IPS DF 19.7 (cell line): ENCODE measurements around the gene BOLL.
"Not testable (repeated sequence)": the region's sequence is repeated elsewhere in the genome, so short reads cannot be mapped to it uniquely, and the experiment has no call there.

Experiments
- DNase-seq: peaks from one replicate; pipeline ENCODE4 v3.0.0-alpha.2; 2013; ENCODE audit warnings: low read depth, low spot score

BOLL gene

DNA sequence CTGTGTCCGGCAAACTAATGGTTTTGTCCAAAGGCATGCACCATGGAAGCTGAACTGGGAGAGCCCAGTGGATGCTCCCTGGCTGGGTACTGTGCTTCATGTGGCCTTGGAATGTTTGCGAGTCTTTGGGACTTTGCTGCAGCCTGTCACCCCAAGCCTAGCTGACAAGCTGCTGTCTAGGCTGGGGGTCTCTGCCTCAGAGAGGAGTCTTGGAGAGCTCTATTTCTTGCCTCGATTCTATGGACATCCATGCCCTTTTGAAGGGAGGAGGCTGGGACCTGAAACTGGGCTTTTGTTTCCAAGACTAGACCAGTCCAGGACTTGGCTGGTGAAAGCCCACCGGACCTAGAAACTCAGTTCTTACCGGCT, 78.3 kb downstream of the BOLL start:
- no peak for DNase-seq

DNA sequence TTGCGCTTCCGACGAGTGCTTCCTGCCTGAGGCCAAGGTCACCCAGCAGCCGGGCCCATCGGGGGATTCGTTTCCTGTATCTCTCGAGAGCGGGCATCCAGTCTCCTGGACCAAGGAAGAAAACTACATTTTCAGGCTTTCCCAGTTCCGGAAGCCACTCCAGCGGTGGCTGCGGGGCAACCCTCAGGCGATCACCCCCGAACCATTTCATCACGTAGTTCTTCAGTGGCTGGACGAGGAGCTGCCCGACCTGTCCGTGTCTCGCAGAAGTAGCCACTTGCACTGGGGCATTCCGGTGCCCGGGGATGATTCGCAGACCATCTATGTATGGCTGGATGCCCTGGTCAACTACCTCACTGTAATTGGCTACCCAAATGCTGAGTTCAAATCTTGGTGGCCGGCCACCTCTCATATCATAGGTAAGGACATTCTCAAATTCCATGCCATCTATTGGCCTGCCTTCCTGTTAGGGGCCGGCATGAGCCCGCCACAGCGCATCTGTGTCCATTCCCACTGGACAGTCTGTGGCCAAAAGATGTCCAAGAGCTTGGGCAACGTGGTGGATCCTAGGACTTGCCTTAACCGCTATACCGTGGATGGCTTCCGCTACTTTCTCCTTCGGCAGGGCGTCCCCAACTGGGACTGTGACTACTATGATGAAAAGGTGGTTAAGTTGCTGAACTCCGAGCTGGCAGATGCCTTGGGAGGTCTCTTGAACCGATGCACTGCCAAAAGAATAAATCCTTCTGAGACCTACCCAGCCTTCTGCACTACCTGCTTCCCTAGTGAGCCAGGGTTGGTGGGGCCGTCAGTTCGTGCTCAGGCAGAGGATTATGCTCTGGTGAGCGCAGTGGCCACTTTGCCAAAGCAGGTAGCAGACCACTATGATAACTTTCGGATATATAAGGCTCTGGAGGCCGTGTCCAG, 78.9 kb downstream of the BOLL start:
- DNase-seq, result no peak

DNA sequence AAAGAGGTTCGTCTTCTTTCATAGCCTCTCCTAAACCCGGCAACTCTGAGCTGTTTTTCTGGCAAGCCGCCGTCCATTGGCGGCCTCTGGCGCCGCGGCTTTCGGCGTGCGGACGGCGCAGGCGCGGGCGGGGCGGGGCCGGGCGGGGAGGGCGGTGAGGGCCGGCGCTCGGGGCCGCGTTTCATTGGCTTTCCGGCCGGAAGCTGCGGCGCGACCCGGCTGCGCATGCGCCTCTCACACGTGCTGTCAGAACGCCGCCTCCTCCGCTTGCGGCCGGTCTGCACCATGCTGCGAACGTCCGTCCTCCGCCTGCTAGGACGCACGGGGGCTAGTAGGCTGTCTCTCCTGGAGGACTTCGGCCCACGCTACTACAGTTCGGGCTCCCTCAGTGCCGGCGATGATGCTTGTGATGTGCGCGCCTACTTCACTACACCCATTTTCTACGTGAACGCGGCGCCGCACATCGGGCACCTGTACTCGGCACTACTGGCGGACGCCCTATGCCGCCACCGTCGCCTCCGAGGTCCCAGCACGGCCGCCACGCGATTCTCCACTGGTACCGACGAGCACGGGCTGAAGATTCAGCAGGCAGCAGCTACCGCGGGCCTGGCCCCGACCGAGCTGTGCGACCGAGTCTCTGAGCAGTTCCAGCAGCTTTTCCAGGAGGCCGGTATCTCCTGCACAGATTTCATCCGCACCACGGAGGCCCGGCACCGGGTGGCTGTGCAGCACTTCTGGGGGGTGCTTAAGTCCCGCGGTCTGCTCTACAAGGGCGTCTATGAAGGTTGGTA, 79.8 kb downstream of the BOLL start, which contains the start of gene MARS2:
MARS2 (plus strand) TSS at position 249 of the 791 bp plus-strand sequence; CDS start at position 286, 37 bp downstream.
- no peak for DNase-seq

DNA sequence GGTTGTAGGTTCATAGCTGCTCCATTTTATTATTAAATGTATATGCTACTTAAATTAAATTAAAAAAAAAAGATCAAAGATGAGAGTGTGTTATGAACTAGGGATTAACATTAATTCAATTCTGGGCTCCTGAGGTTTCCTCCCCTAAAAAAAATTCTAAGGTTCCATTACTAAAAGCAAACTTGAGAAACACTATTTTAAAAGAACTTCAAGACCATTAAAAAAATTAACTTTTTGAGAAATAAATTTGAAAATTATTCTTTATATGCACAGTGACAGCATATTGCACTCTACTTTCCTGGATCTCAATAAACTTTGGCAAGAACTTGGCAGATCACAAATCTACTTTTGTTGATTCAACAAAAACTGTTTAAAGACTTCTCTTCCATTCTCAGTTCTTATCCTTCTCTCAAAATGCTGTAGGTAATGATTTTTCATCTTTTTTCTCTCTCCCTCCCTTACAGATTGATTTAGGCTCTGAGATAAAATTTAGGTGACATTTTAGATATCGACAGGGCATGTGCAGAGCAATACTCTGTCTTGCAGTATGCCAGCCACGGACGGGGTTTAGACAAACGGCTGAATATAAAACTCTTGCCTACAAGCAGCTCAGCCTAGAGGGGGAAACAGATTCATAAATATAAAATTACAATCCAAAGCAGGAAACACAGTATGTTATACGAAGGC, 80.5 kb downstream of the BOLL start:
- no peak for DNase-seq

DNA sequence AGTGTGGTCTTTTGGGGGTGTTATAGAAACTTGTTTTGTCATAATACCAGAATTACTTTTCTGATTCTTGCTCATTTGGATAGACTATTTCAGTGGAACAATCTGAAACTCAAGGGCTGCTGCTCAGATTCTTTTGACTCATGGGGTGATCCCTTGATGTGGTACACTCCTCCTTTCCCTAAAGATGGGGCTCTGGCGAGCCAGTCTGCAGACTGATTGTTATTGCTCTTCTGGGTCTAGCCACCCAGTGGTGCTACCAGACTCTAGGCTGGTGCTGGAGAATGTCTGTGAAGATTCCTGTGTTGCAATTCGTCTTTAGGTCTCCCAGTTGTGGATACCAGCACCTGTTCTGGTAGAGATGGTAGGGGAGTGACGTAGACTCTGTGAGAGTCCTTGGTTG, 84.2 kb downstream of the BOLL start:
- no peak for DNase-seq

DNA sequence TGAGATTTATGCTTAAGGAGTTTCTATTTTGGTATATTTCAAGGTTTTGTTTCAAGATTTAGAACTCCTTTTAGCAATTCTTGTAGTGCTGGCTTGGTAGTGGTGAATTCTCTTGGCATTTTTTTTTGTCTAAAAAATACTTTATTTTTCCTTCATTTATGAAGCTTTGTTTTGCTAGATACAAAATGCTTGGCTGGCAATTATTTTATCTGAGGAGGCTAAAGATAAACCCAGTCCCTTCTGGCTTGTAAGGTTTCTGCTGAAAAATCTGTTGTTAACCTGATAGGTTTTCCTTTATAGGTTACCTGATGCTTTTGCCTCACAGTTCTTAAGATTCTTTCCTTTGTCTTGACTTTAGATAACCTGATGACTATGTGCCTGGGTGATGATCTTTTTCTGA, 85.4 kb downstream of the BOLL start:
- not testable (repeated sequence) for DNase-seq

DNA sequence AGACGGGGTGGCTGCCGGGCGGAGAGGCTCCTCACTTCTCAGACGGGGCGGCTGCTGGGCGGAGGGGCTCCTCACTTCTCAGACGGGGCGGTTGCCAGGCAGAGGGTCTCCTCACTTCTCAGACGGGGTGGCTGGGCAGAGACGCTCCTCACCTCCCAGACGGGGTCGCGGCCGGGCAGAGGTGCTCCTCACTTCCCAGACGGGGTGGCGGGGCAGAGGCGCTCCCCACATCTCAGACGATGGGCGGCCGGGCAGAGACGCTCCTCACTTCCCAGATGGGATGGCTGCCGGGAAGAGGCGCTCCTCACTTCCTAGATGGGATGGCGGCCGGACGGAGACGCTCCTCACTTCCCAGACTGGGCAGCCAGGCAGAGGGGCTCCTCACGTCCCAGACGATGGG, 88.5 kb downstream of the BOLL start:
- DNase-seq, result not testable (repeated sequence)

DNA sequence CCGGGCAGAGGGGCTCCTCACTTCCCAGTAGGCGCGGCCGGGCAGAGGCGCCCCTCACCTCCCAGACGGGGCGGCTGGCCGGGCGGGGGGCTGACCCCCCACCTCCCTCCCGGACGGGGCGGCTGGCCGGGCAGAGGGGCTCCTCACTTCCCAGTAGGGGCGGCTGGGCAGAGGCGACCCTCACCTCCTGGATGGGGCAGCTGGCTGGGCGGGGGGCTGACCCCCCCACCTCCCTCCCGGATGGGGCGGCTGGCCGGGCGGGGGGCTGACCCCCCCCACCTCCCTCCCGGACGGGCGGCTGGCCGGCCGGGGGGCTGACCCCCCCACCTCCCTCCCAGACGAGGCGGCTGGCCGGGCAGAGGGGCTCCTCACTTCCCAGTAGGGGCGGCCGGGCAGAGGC, 89.1 kb downstream of the BOLL start:
- DNase-seq, result not testable (repeated sequence)

DNA sequence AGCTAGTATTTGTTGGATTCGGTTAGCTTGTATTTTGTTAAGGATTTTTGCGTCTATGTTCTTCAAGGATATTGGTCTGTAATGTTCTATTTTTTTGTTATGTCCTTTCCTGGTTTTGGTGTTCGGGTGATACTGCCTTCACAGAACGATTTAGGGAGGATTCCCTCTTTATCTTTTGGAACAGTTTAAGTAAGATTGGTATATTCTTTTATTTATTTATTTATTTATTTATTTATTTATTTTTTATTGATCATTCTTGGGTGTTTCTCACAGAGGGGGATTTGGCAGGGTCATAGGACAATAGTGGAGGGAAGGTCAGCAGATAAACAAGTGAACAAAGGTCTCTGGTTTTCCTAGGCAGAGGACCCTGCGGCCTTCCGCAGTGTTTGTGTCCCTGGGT, 89.9 kb downstream of the BOLL start:
- not testable (repeated sequence) for DNase-seq

DNA sequence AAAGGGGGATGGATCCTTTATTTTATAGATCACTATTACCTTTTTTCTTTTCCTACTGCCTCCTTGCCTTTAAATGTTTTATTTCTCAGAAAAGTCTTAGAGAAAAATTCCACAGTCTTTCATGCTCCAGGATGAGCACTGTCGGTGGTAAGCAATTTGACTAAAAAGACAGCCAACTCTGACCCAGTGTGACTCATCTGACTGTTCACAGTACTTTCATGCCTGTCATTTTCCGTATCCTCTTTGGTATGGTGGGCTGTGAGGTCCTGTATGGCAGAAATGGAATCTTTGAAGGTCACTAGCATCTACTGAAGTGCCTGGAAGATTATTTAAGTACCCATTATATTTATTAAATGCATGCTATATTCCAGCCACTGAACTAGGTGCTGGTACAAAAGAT, 107.6 kb downstream of the BOLL start:
- no peak for DNase-seq

DNA sequence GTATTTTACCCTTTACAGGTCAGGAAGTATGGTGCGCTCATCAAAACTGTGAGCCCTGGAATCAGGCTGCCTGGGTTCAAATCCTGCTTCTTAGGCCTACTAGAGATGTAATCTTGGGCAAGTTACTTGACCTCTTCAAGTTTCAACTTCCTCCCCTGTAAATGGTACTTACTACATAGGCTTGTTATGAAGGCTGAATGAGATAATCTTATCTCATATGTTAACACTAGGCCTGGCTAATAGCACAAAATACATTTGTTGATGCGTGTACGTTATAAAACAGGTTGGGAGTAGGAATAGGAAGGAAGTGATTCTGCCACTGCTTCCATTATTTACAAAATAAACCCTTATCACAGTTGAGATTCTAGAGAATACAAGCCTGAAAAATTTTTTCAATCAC, 108.1 kb downstream of the BOLL start:
- DNase-seq, result no peak
